Lung (tissue), 12 donors: ENCODE results near the gene ONECUT3. TPM values are rescaled to one million over a fixed set of nuclear protein-coding genes. Genes with fewer than 3 reads are reported as not detected.

ENCODE experiments used
- ATAC-seq: fragments of 200-7000 bp; cut with Tn5 transposase; one replicate; pipeline ENCODE4 v1.9.1; 2020; ENCODE audit warnings: moderate number of reproducible peaks; ENCODE audit not compliant: insufficient read depth, low FRiP score
- DNase-seq, 3 donors: peaks; one replicate each; pipeline ENCODE4 v3.0.0-alpha.2; 2013 to 2017
- H3K27ac ChIP-seq, 2 donors: one replicate each; pipeline ENCODE4 v1.5.1; 2013; ENCODE audit warnings: mild to moderate bottlenecking in 2 of 2, moderate library complexity in 2 of 2, control low read depth in 1 of 2, inconsistent platforms in 1 of 2, low read depth in 1 of 2, low read length in 1 of 2
- H3K27me3 ChIP-seq, 3 donors: one replicate each; pipeline ENCODE4 v1.5.1; 2013; ENCODE audit warnings: low read length in 2 of 3; ENCODE audit not compliant: control insufficient read depth in 3 of 3, insufficient read depth in 3 of 3
- H3K36me3 ChIP-seq, 4 donors: one replicate each; pipeline ENCODE4 v1.5.1; 2013; ENCODE audit warnings: low read length in 4 of 4, mild to moderate bottlenecking in 1 of 4, moderate library complexity in 1 of 4; ENCODE audit not compliant: control insufficient read depth in 4 of 4, insufficient read depth in 4 of 4
- H3K4me1 ChIP-seq, 5 donors: one replicate each; pipeline ENCODE4 v1.5.1; 2013; ENCODE audit warnings: low read length in 5 of 5, mild to moderate bottlenecking in 2 of 5, moderate library complexity in 1 of 5; ENCODE audit not compliant: control insufficient read depth in 5 of 5, insufficient read depth in 5 of 5
- H3K4me3 ChIP-seq: one replicate; pipeline ENCODE4 v1.5.1; 2013; ENCODE audit warnings: mild to moderate bottlenecking, control low read depth, moderate library complexity
- H3K9ac ChIP-seq, 2 donors: one replicate each; pipeline ENCODE4 v1.5.1; 2013; ENCODE audit warnings: low read length in 2 of 2, control low read depth in 1 of 2; ENCODE audit not compliant: insufficient read depth in 1 of 2
- H3K9me3 ChIP-seq, 4 donors: one replicate each; pipeline ENCODE4 v1.5.1; 2013; ENCODE audit warnings: low read length in 3 of 4, mild to moderate bottlenecking in 1 of 4, moderate library complexity in 1 of 4; ENCODE audit not compliant: control insufficient read depth in 4 of 4, insufficient read depth in 3 of 4
- WGBS, 2 donors: extraction: QIAGEN DNeasy Blood & Tissue Kit; methylation state at CpG; one replicate each; pipeline ENCODE4 v1.1.7; 2013; 5-methylcytosine and 5-hydroxymethylcytosine counted together
- polyA plus RNA-seq, 2 donors: library from polyadenylated mRNA; stranded (reverse); fragments of 200-250 nt; gene quantifications; one replicate each; pipeline ENCODE4 v1.2.1, GENCODE V29; 2013
- total RNA-seq, 2 donors: library from RNA; depleted of rRNA in 1 of 2; stranded (reverse); fragments of >200 nt in 1 of 2; gene quantifications; one replicate each; pipeline ENCODE4 v1.2.1, GENCODE V29; 2014 to 2021
- TF ChIP-seq, protein P1 (sequence below): IDR thresholded peaks from 2 replicates; pipeline ENCODE4 v1.5.1; 2012; ENCODE audit warnings: mild to moderate bottlenecking; ENCODE audit errors: control extremely low read depth, extremely low read depth
- donor health status: control.
- donor health status: control.
- donor health status: Bipolar disorder and iron deficiency.
- donor health status: healthy.
- donor health status: DM: yes; HTN: yes; CAD: no.

ONECUT3 gene
- total and polyA plus RNA-seq, 4 donors, result not detected

DNA sequence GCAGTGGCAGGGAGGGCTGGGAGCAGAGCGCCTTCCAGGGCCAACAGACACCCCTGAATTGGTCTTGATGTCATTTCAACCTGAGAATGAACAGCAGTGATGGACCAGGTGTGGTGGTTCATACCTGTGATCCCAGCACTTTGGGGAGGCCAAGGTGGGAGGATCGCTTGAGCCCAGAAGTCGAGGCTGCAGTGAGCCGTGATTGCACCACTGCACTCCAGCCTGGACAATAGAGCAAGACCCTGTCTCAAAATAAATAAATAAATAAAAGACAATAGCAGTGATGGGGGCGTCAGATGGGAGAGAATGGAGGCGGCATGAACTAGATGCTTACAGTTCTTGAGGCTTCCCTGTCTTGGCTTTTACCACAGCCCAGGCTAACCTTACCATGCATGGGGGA is 46.1 kb upstream of the ONECUT3 start:
- H3K27ac ChIP-seq, result no peak overlapping the region
- H3K9me3 ChIP-seq, result peaks cover 0 to 10% (median 0%) of the 10 kb centered on the region in 4 donors
- WGBS, 2 donors, result 89 to 93% methylated on average over 6 of the region's 6 CpGs
- no peak overlapping the region for H3K4me3 ChIP-seq
- ATAC-seq (no peak), DNase-seq (no peak)
- TF ChIP-seq, protein P1, sequence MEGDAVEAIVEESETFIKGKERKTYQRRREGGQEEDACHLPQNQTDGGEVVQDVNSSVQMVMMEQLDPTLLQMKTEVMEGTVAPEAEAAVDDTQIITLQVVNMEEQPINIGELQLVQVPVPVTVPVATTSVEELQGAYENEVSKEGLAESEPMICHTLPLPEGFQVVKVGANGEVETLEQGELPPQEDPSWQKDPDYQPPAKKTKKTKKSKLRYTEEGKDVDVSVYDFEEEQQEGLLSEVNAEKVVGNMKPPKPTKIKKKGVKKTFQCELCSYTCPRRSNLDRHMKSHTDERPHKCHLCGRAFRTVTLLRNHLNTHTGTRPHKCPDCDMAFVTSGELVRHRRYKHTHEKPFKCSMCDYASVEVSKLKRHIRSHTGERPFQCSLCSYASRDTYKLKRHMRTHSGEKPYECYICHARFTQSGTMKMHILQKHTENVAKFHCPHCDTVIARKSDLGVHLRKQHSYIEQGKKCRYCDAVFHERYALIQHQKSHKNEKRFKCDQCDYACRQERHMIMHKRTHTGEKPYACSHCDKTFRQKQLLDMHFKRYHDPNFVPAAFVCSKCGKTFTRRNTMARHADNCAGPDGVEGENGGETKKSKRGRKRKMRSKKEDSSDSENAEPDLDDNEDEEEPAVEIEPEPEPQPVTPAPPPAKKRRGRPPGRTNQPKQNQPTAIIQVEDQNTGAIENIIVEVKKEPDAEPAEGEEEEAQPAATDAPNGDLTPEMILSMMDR, result no peak
- no peak overlapping the region for H3K9ac ChIP-seq
- peaks cover 0 to under 1% (median 0%) of the 10 kb centered on the region in 3 donors for H3K27me3 ChIP-seq
- H3K36me3 ChIP-seq, result no peaks in the 10 kb centered on the region
- no peaks in the 10 kb centered on the region for H3K4me1 ChIP-seq

DNA sequence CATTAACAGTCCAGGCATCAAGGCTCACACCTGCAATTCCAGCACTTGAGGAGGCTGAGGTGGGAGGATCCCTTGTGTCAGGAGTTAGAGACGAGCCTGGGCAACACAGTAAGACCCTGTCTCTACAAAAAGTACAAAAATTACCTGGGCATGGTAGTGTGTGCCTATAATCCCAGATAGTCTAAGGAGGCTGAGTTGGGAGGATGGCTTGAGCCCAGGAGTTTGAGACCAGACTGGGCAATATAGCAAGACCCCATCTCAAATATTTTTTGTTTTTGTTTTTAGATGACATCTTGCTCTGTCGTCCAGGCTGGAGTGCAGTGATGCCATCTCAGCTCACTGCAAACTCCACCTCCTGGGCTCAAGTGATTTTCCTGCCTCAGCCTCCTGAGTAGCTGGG is 40.1 kb upstream of the ONECUT3 start:
- peaks cover 0 to 30% (median 13%) of the 10 kb centered on the region in 3 donors for H3K27me3 ChIP-seq
- TF ChIP-seq, protein P1, result no peak
- H3K27ac ChIP-seq, result no peak overlapping the region
- 71 to 88% methylated on average over 2 of the region's 2 CpGs for WGBS, 2 donors
- H3K36me3 ChIP-seq, result no peaks in the 10 kb centered on the region
- DNase-seq (no peak), ATAC-seq (no peak)
- H3K4me3 ChIP-seq, result no peak overlapping the region
- H3K4me1 ChIP-seq, result no peaks in the 10 kb centered on the region
- no peak overlapping the region for H3K9ac ChIP-seq
- peaks cover 0 to 4% (median 0%) of the 10 kb centered on the region in 4 donors for H3K9me3 ChIP-seq

DNA sequence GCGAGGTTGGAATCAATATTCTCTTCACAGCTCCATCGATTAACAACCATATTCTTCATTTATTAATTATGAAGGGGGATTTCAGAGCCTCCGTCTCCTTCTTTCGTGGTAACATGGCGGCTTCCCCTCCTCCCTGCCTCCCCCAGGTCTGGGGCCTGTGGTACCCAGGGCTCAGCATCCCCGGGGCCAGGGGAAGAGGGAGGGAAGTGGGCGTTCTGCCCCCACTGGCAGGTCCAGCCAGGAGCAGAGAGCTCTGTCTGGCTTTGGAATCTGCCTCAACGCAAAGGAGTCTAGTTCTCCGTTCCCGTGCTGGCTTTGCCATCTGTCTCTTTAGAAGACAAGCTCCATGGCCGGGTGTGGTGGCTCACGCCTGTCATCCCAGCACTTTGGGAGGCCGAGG is 37.8 kb upstream of the ONECUT3 start:
- Histone ChIP-seq H3K27ac (no peak overlapping the region), H3K9ac (no peak overlapping the region), H3K36me3 (no peaks in the 10 kb centered on the region), H3K27me3 (peaks cover 9 to 46% (median 24%) of the 10 kb centered on the region in 3 donors), H3K9me3 (peaks cover 0 to 6% (median 0%) of the 10 kb centered on the region in 4 donors), H3K4me3 (no peak overlapping the region), H3K4me1 (no peaks in the 10 kb centered on the region)
- TF ChIP-seq, protein P1, result no peak
- ATAC-seq (no peak), DNase-seq (no peak)
- 52 to 58% methylated on average over 12 to 13 of the region's 13 CpGs for WGBS, 2 donors
